ENCODE results near the gene MRPL36.
A peak's percentile ranks its signal among the peaks of the same experiment; 100 is the strongest.
"Not testable (repeated sequence)": the region's sequence is repeated elsewhere in the genome, so short reads cannot be mapped to it uniquely, and the experiment has no call there.

MRPL36 gene

GRCh38 chr5:1801222-1801966, 1.8 kb upstream of the MRPL36 start, which contains the start of gene NDUFS6:
TSS of gene NDUFS6 (plus strand) at chr5:1801407. CDS start at chr5:1801418, 11 bp downstream.
- FAIRE-seq, result no peak
- peak; percentile 87 for TF ChIP-seq POLR2A (IDR thresholded peaks at IDR 0.05; ENCODE audit: low read depth, low read length)
- peak; percentile 52 for DNase-seq (ENCODE audit: insufficient read length, low spot score)

GRCh38 chr5:1800472-1801221, 1.0 kb upstream of the MRPL36 start:
- DNase-seq (ENCODE audit: insufficient read length, low spot score), result no peak
- no peak for FAIRE-seq
- no peak for TF ChIP-seq POLR2A (IDR thresholded peaks at IDR 0.05; ENCODE audit: low read depth, low read length)

GRCh38 chr5:1799110-1799601, 481 bp downstream of the MRPL36 start:
- DNase-seq (ENCODE audit: insufficient read length, low spot score) (no peak), FAIRE-seq (no peak)
- TF ChIP-seq POLR2A (IDR thresholded peaks at IDR 0.05; ENCODE audit: low read depth, low read length), result no peak

GRCh38 chr5:1798589-1798988, 1.0 kb downstream of the MRPL36 start:
- FAIRE-seq, result not testable (repeated sequence)

GRCh38 chr5:1797855-1798254, 1.8 kb downstream of the MRPL36 start:
- FAIRE-seq (no peak), DNase-seq (ENCODE audit: insufficient read length, low spot score) (no peak)
- TF ChIP-seq POLR2A (IDR thresholded peaks at IDR 0.05; ENCODE audit: low read depth, low read length), result no peak

More at GRCh38 chr5:1798589-1798988, 1.0 kb downstream of the MRPL36 start:
- not testable (repeated sequence) for DNase-seq (ENCODE audit: insufficient read length, low spot score)

- TF ChIP-seq POLR2A (IDR thresholded peaks at IDR 0.05; ENCODE audit: low read depth, low read length), result no peak
- no peak for DNase-seq (ENCODE audit: insufficient read length, low spot score)
- FAIRE-seq, result no peak
These were observed 2.4 kb downstream of the MRPL36 start for GRCh38 chr5:1797103-1797800.

- no peak for FAIRE-seq
- DNase-seq (ENCODE audit: insufficient read length, low spot score), result no peak
- no peak for TF ChIP-seq POLR2A (IDR thresholded peaks at IDR 0.05; ENCODE audit: low read depth, low read length)
These were observed 3.1 kb downstream of the MRPL36 start for GRCh38 chr5:1796371-1797102.

- no peak for FAIRE-seq
- TF ChIP-seq POLR2A (IDR thresholded peaks at IDR 0.05; ENCODE audit: low read depth, low read length), result no peak
- DNase-seq (ENCODE audit: insufficient read length, low spot score), result no peak
These were observed 3.7 kb downstream of the MRPL36 start for GRCh38 chr5:1795931-1796330.

- FAIRE-seq (no peak), DNase-seq (ENCODE audit: insufficient read length, low spot score) (no peak)
- TF ChIP-seq POLR2A (IDR thresholded peaks at IDR 0.05; ENCODE audit: low read depth, low read length), result no peak
These were observed 4.1 kb downstream of the MRPL36 start for GRCh38 chr5:1795506-1795905.

GRCh38 chr5:1794901-1795290, 4.7 kb downstream of the MRPL36 start:
- no peak for TF ChIP-seq POLR2A (IDR thresholded peaks at IDR 0.05; ENCODE audit: low read depth, low read length)
- DNase-seq (ENCODE audit: insufficient read length, low spot score), result no peak
- no peak for FAIRE-seq

- DNase-seq (ENCODE audit: insufficient read length, low spot score), result peak; percentile 40
- no peak for FAIRE-seq
- no peak for TF ChIP-seq POLR2A (IDR thresholded peaks at IDR 0.05; ENCODE audit: low read depth, low read length)
These were observed 5.4 kb downstream of the MRPL36 start for GRCh38 chr5:1793966-1794900.

GRCh38 chr5:1793301-1793740, 6.3 kb downstream of the MRPL36 start:
- FAIRE-seq (no peak), DNase-seq (ENCODE audit: insufficient read length, low spot score) (no peak)
- no peak for TF ChIP-seq POLR2A (IDR thresholded peaks at IDR 0.05; ENCODE audit: low read depth, low read length)
